CD4-positive, CD25-positive, alpha-beta regulatory T cell (primary cell): Measurements from ENCODE around the gene LYPD3. TPM values are rescaled to one million over a fixed set of nuclear protein-coding genes. Genes with fewer than 3 reads are reported as not detected.

Experiments
- ATAC-seq, 2 donors: fragments of 150-1000 bp; cut with Tn5 transposase; one replicate each; pipeline ENCODE4 v1.10.0; 2021; ENCODE audit warnings: low read depth in 2 of 2, moderate number of reproducible peaks in 2 of 2, moderate library complexity in 1 of 2
- DNase-seq, 3 donors: peaks; one replicate each; pipeline versions ENCODE4 v3.0.0 to v3.0.0-alpha.2; 2012 to 2022; ENCODE audit warnings: mixed read lengths in 1 of 3
- H3K27ac ChIP-seq: one replicate; pipeline ENCODE4 v1.7.0; 2013; ENCODE audit warnings: mild to moderate bottlenecking, low read length; ENCODE audit not compliant: insufficient read depth, poor library complexity, severe bottlenecking
- H3K27me3 ChIP-seq: one replicate; pipeline ENCODE4 v1.7.0; 2013; ENCODE audit warnings: low read length; ENCODE audit not compliant: control insufficient read depth, insufficient read depth
- H3K36me3 ChIP-seq: one replicate; pipeline ENCODE4 v1.7.0; 2013; ENCODE audit warnings: mild to moderate bottlenecking, low read length, moderate library complexity; ENCODE audit not compliant: control insufficient read depth, insufficient read depth
- H3K4me1 ChIP-seq: 2 replicates; pipeline ENCODE4 v1.7.0; 2013; ENCODE audit warnings: mild to moderate bottlenecking, low read length; ENCODE audit not compliant: insufficient read depth, control insufficient read depth, poor library complexity, severe bottlenecking
- H3K4me3 ChIP-seq: one replicate; pipeline ENCODE4 v1.7.0; 2013; ENCODE audit warnings: low read depth, mild to moderate bottlenecking, low read length, moderate library complexity
- H3K9me3 ChIP-seq, 2 experiments: 1 replicate in 1 of 2; 2 replicates in 1 of 2; pipeline ENCODE4 v1.7.0; 2013; ENCODE audit warnings: low read length in 2 of 2, mild to moderate bottlenecking in 1 of 2, moderate library complexity in 1 of 2; ENCODE audit not compliant: control insufficient read depth in 2 of 2
- H3K27ac Mint-ChIP-seq, 3 donors: one replicate each; pipeline ENCODE4 v1.8.0; 2020 to 2022; ENCODE audit warnings: mild to moderate bottlenecking in 3 of 3, mixed read lengths in 3 of 3, moderate library complexity in 2 of 3
- H3K27me3 Mint-ChIP-seq: one replicate; pipeline ENCODE4 v1.8.0; 2022; ENCODE audit warnings: mild to moderate bottlenecking, mixed read lengths
- H3K36me3 Mint-ChIP-seq: one replicate; pipeline ENCODE4 v1.8.0; 2020; ENCODE audit warnings: mixed read lengths
- H3K4me1 Mint-ChIP-seq, 4 donors: one replicate each; pipeline ENCODE4 v1.8.0; 2020 to 2022; ENCODE audit warnings: mixed read lengths in 4 of 4, mild to moderate bottlenecking in 1 of 4
- H3K4me3 Mint-ChIP-seq, 4 donors: one replicate each; pipeline ENCODE4 v1.8.0; 2020 to 2022; ENCODE audit warnings: mild to moderate bottlenecking in 4 of 4, mixed read lengths in 4 of 4, moderate library complexity in 3 of 4
- H3K9me3 Mint-ChIP-seq, 7 donors: one replicate each; pipeline ENCODE4 v1.8.0; 2020 to 2022; ENCODE audit warnings: mixed read lengths in 7 of 7, mild to moderate bottlenecking in 3 of 7, moderate library complexity in 2 of 7
- polyA plus RNA-seq, 4 donors: library from polyadenylated mRNA; unstranded; fragments of 300-500 nt; fragmentation: Illumina TruSeq; gene quantifications; one replicate each; pipeline ENCODE4 v1.2.3, GENCODE V29; 2021
- total RNA-seq: library from RNA; stranded (reverse); gene quantifications from one replicate; pipeline ENCODE4 v1.2.3, GENCODE V29; 2022

LYPD3 gene
- total and polyA plus RNA-seq, 5 donors from 2014 or later, result 1.8 to 12.7 (median 4.5) TPM

- Histone ChIP-seq H3K27ac (no peak overlapping the region), H3K27me3 (no peaks in the 10 kb centered on the region), H3K4me1 (no peaks in the 10 kb centered on the region), H3K9me3 (no peaks in the 10 kb centered on the region), H3K4me3 (no peak overlapping the region), H3K36me3 (no peaks in the 10 kb centered on the region)
- Mint-ChIP-seq H3K4me1 (peaks cover 0 to 2% (median 0%) of the 10 kb centered on the region in 4 donors), H3K36me3 (peaks cover 2% of the 10 kb centered on the region), H3K4me3 (no peak overlapping the region), H3K27ac (peak overlapping the region in 1 of 3 donors; percentile 7), H3K9me3 (peaks cover 0 to 3% (median 0%) of the 10 kb centered on the region in 7 donors), H3K27me3 (peaks cover 4% of the 10 kb centered on the region)
- no peak for DNase-seq
- no peak for ATAC-seq
Measured at GRCh38 chr19:43416951-43417623, 48.3 kb downstream of the LYPD3 start.

GRCh38 chr19:43414554-43414953 is 50.9 kb downstream of the LYPD3 start, which contains the start of gene TEX101:
TSS of gene TEX101 (plus strand) at chr19:43414890. CDS start at chr19:43415920, 1,030 bp downstream.
- no peaks in the 10 kb centered on the region for H3K4me1 ChIP-seq
- no peaks in the 10 kb centered on the region for H3K9me3 ChIP-seq
- DNase-seq (no peak), ATAC-seq (no peak)
- H3K27ac ChIP-seq, result no peak within 1 kb of the TSS
- Mint-ChIP-seq H3K9me3 (peaks cover 0 to 4% (median 0%) of the 10 kb centered on the region in 7 donors), H3K4me1 (no peaks in the 10 kb centered on the region), H3K4me3 (no peak within 1 kb of the TSS), H3K27ac (no peak within 1 kb of the TSS), H3K36me3 (peaks cover 3% of the 10 kb centered on the region), H3K27me3 (peaks cover 4% of the 10 kb centered on the region)
- H3K36me3 ChIP-seq, result no peaks in the 10 kb centered on the region
- H3K4me3 ChIP-seq, result no peak within 1 kb of the TSS
- no peaks in the 10 kb centered on the region for H3K27me3 ChIP-seq

- ATAC-seq (no peak), DNase-seq (no peak)
- no peaks in the 10 kb centered on the region for H3K36me3 ChIP-seq
- no peak overlapping the region for H3K27ac Mint-ChIP-seq
- H3K4me3 Mint-ChIP-seq, result no peak overlapping the region
- H3K4me1 ChIP-seq, result no peaks in the 10 kb centered on the region
- H3K4me1 Mint-ChIP-seq, result no peaks in the 10 kb centered on the region
- H3K9me3 Mint-ChIP-seq, result peaks cover 0 to 4% (median 0%) of the 10 kb centered on the region in 7 donors
- H3K27me3 ChIP-seq, result no peaks in the 10 kb centered on the region
- no peak overlapping the region for H3K27ac ChIP-seq
- no peaks in the 10 kb centered on the region for H3K9me3 ChIP-seq
- no peak overlapping the region for H3K4me3 ChIP-seq
- H3K27me3 Mint-ChIP-seq, result no peaks in the 10 kb centered on the region
- H3K36me3 Mint-ChIP-seq, result peaks cover 3% of the 10 kb centered on the region
Measured at GRCh38 chr19:43412441-43412840, 53.0 kb downstream of the LYPD3 start.

Other genes with a start within 250 kb of the LYPD3 start
- not detected for gene PSG9, start 196.1 kb downstream of the LYPD3 start, total RNA-seq
- gene PSG9, start 196.1 kb downstream of the LYPD3 start, polyA plus RNA-seq, result not detected
- gene CD177, start 111.9 kb downstream of the LYPD3 start, total RNA-seq, result not detected
- gene CD177, start 111.9 kb downstream of the LYPD3 start, polyA plus RNA-seq, result under 1 TPM in 2 of 4 donors, not detected in 2; 0.29 to 0.36 TPM
- gene TEX101, start 50.7 kb downstream of the LYPD3 start, total RNA-seq, result not detected
- gene TEX101, start 50.7 kb downstream of the LYPD3 start, polyA plus RNA-seq, result not detected
- gene PHLDB3, start 39.1 kb upstream of the LYPD3 start, total RNA-seq, result 64.1 TPM
- gene PHLDB3, start 39.1 kb upstream of the LYPD3 start, polyA plus RNA-seq, result 1 to 10 TPM; 1.5 to 4.4 (median 3.6) TPM
- gene ETHE1, start 61.6 kb upstream of the LYPD3 start, total RNA-seq, result 22.8 TPM
- 10 to 100 TPM; 55.1 to 73.5 (median 64.4) TPM for gene ETHE1, start 61.6 kb upstream of the LYPD3 start, polyA plus RNA-seq
- 3.3 TPM for gene ZNF575, start 67.6 kb upstream of the LYPD3 start, total RNA-seq
- gene ZNF575, start 67.6 kb upstream of the LYPD3 start, polyA plus RNA-seq, result 1 to 10 TPM in 3 of 4 donors, under 1 TPM in 1; 0.83 to 1.6 (median 1.3) TPM
- 35.4 TPM for gene XRCC1, start 109.9 kb upstream of the LYPD3 start, total RNA-seq
- gene XRCC1, start 109.9 kb upstream of the LYPD3 start, polyA plus RNA-seq, result 10 to 100 TPM; 19.8 to 26.9 (median 24.3) TPM
- gene PINLYP, start 110.2 kb upstream of the LYPD3 start, total RNA-seq, result not detected
- gene PINLYP, start 110.2 kb upstream of the LYPD3 start, polyA plus RNA-seq, result 1 to 10 TPM in 1 of 4 donors, under 1 TPM in 3; 0.42 to 1.3 (median 0.65) TPM
- gene IRGQ, start 130.5 kb upstream of the LYPD3 start, total RNA-seq, result 40.9 TPM
- 1 to 10 TPM in 3 of 4 donors, under 1 TPM in 1; 0.54 to 3.0 (median 1.5) TPM for gene IRGQ, start 130.5 kb upstream of the LYPD3 start, polyA plus RNA-seq
- 8.7 TPM for gene ZNF576, start 131.0 kb upstream of the LYPD3 start, total RNA-seq
- 10 to 100 TPM in 2 of 4 donors, 1 to 10 TPM in 2; 5.5 to 11.0 (median 9.9) TPM for gene ZNF576, start 131.0 kb upstream of the LYPD3 start, polyA plus RNA-seq
- 0.64 TPM for gene SRRM5, start 146.5 kb upstream of the LYPD3 start, total RNA-seq
- 1 to 10 TPM in 1 of 4 donors, under 1 TPM in 3; 0.42 to 1.1 (median 0.63) TPM for gene SRRM5, start 146.5 kb upstream of the LYPD3 start, polyA plus RNA-seq
- gene ZNF428, start 154.0 kb upstream of the LYPD3 start, total RNA-seq, result 26.6 TPM
- 10 to 100 TPM; 12.6 to 14.6 (median 13.7) TPM for gene ZNF428, start 154.0 kb upstream of the LYPD3 start, polyA plus RNA-seq
- 0.30 TPM for gene CADM4, start 174.2 kb upstream of the LYPD3 start, total RNA-seq
- gene CADM4, start 174.2 kb upstream of the LYPD3 start, polyA plus RNA-seq, result not detected
- 5.9 TPM for gene PLAUR, start 204.6 kb upstream of the LYPD3 start, total RNA-seq
- gene PLAUR, start 204.6 kb upstream of the LYPD3 start, polyA plus RNA-seq, result 1 to 10 TPM in 1 of 4 donors, under 1 TPM in 2, not detected in 1; 0.58 to 2.6 (median 0.59) TPM